ENCODE measurements around the gene USP3.

The USP3 gene

DNA sequence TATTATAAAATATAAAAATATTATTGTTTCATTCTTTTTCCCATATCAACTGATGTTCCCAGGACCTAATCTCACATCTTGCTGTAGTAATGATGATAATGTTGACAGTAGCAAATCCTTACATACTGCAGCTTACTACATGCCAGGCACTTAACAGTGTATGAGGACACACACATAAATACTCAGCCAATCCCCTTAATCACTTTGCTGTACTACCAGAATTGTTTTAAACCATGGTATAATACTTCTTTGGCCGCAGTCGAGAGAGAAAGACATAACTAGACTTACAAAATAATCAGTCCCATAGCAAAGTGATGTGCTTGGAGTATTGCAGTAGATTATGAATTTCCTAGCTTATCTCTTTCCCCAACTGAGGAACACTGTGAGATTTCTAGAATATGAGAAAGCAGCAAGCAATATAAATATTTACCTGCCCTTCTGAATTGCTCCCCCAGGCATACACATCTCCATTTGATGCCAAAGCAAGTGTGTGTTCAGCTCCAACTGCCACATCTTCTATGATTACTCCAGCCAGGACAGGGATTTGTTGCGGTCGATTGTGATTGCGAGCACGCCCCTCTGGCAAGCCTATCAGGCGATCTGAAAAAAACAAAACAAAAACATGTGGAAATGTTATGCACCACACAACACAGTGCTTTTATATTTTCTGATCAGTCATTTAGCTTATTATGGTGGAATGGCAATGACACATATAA is 125.8 kb downstream of the USP3 start:
- H3K36me3 ChIP-seq (ENCODE audit: control insufficient read depth, insufficient read depth, low read length), result peaks cover 14% of the 10 kb centered on the region
- no peak overlapping the region for H3K4me3 ChIP-seq (replicated peaks; ENCODE audit: low read depth, low read length)
- DNase-seq (ENCODE audit: extremely low read depth, insufficient read length), result no peak
- H3K27me3 ChIP-seq (replicated peaks; ENCODE audit: control insufficient read depth, insufficient read depth, low read length), result no peaks in the 10 kb centered on the region
- TF ChIP-seq, protein P1, sequence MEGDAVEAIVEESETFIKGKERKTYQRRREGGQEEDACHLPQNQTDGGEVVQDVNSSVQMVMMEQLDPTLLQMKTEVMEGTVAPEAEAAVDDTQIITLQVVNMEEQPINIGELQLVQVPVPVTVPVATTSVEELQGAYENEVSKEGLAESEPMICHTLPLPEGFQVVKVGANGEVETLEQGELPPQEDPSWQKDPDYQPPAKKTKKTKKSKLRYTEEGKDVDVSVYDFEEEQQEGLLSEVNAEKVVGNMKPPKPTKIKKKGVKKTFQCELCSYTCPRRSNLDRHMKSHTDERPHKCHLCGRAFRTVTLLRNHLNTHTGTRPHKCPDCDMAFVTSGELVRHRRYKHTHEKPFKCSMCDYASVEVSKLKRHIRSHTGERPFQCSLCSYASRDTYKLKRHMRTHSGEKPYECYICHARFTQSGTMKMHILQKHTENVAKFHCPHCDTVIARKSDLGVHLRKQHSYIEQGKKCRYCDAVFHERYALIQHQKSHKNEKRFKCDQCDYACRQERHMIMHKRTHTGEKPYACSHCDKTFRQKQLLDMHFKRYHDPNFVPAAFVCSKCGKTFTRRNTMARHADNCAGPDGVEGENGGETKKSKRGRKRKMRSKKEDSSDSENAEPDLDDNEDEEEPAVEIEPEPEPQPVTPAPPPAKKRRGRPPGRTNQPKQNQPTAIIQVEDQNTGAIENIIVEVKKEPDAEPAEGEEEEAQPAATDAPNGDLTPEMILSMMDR (IDR thresholded peaks at IDR 0.05; ENCODE audit: insufficient read depth, low read length, poor library complexity, severe bottlenecking), result no peak

DNA sequence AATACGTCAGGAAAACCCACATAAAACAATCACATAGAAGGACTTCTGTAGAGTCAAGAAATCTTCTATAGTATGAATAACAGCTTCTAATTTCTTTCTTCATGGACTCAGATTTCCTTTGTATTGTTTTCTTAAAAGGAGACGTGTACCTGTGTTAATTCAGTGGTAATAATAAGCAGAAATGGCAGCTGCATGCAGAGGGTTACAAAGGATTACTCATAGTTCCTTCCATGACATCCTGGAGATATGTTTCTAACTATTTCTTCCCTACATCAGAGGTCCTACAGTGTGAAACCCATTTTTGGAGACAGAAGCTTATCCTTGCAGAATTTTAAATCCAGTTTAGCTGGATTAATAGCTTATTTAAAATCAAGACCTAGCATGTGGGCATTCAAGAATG is 128.9 kb downstream of the USP3 start:
- DNase-seq (ENCODE audit: extremely low read depth, insufficient read length), result no peak
- TF ChIP-seq, protein P1 (IDR thresholded peaks at IDR 0.05; ENCODE audit: insufficient read depth, low read length, poor library complexity, severe bottlenecking), result no peak
- H3K36me3 ChIP-seq (ENCODE audit: control insufficient read depth, insufficient read depth, low read length), result peaks cover 13% of the 10 kb centered on the region
- no peak overlapping the region for H3K4me3 ChIP-seq (replicated peaks; ENCODE audit: low read depth, low read length)
- no peaks in the 10 kb centered on the region for H3K27me3 ChIP-seq (replicated peaks; ENCODE audit: control insufficient read depth, insufficient read depth, low read length)

DNA sequence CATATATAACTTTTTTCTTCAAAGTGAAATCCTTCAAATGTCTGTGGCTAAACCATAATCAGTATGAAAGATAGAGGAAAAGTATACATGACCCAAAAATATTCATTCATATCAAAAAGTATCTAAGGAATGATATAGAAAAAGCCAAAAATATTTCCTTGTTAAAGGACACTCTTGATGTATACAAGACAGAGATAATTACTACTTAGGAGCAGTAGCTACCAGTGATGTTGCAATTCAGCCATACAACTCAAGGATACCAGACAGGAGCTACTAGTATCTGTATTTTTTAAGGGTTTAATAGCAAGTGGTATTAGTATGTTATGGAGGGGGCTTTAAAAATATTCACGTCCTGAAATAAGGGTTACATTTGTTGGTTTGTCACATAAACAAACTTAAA is 129.8 kb downstream of the USP3 start:
- Histone ChIP-seq H3K4me3 (replicated peaks; ENCODE audit: low read depth, low read length) (no peak overlapping the region), H3K27me3 (replicated peaks; ENCODE audit: control insufficient read depth, insufficient read depth, low read length) (no peaks in the 10 kb centered on the region), H3K36me3 (ENCODE audit: control insufficient read depth, insufficient read depth, low read length) (peaks cover 13% of the 10 kb centered on the region)
- TF ChIP-seq, protein P1 (IDR thresholded peaks at IDR 0.05; ENCODE audit: insufficient read depth, low read length, poor library complexity, severe bottlenecking), result no peak
- DNase-seq (ENCODE audit: extremely low read depth, insufficient read length), result no peak

DNA sequence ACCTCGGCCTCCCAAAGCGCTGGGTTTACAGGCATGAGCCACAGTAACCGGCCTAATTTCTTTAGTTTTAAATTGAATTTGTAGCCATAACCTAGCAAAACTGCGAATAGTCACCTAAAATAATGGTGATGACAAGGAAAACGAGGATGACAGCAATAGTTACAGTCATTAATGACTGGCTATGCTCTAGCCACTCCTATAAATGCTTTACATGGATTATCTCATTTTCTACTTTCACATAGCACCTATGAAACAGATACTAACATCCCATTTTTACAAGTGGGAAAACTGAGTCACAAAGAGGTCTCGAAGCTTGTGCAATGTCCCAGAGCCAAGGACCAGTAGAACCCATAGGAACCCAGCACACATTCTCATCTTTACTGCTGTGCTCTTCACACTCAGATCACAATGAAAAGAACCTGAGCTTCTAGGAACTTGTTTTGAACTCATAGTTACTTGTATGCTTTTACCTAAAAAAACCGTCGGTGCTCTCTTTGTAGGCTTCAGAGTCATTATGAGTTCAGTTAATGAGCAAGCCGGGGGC is 132.2 kb downstream of the USP3 start:
- TF ChIP-seq, protein P1 (IDR thresholded peaks at IDR 0.05; ENCODE audit: insufficient read depth, low read length, poor library complexity, severe bottlenecking), result no peak
- Histone ChIP-seq H3K27me3 (replicated peaks; ENCODE audit: control insufficient read depth, insufficient read depth, low read length) (no peaks in the 10 kb centered on the region), H3K4me3 (replicated peaks; ENCODE audit: low read depth, low read length) (no peak overlapping the region), H3K36me3 (ENCODE audit: control insufficient read depth, insufficient read depth, low read length) (peaks cover 19% of the 10 kb centered on the region)
- DNase-seq (ENCODE audit: extremely low read depth, insufficient read length), result no peak

DNA sequence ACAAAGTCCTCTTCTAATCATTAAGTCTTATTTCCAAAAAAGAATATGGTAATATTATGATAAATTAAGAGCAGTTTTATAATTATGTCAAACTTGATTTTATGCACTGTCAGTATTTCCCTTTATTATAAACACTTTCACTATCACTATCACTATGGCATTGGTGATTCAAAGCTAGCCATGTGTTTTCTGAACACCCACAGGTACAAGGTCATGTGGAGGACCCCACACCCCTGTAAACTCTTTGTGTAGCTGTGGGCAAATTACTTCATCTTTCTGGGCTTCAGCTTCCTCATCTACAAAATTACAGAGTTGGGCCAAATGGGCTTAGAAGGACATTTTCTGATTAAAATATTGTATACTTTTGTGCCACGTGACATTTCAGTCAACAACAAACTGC is 134.4 kb downstream of the USP3 start:
- Histone ChIP-seq H3K36me3 (ENCODE audit: control insufficient read depth, insufficient read depth, low read length) (peaks cover 19% of the 10 kb centered on the region), H3K4me3 (replicated peaks; ENCODE audit: low read depth, low read length) (no peak overlapping the region), H3K27me3 (replicated peaks; ENCODE audit: control insufficient read depth, insufficient read depth, low read length) (no peaks in the 10 kb centered on the region)
- no peak for DNase-seq (ENCODE audit: extremely low read depth, insufficient read length)
- TF ChIP-seq, protein P1 (IDR thresholded peaks at IDR 0.05; ENCODE audit: insufficient read depth, low read length, poor library complexity, severe bottlenecking), result no peak

Measured in GM06990 (cell line).